CD14-positive monocyte (primary cell): ENCODE results near the gene SARNP. TPM values are rescaled to one million over a fixed set of nuclear protein-coding genes. Genes with fewer than 3 reads are reported as not detected.

Source experiments
- DNase-seq, 3 donors: peaks; one replicate each; pipeline ENCODE4 v3.0.0-alpha.2; 2011 to 2022
- H2AFZ ChIP-seq: 2 replicates; pipeline ENCODE4 v1.6.0; 2012; ENCODE audit warnings: mild to moderate bottlenecking, low read depth, low read length, inconsistent platforms; ENCODE audit not compliant: insufficient read depth, poor library complexity, severe bottlenecking
- H3K27ac ChIP-seq, 2 donors: 1 replicate in 1 of 2; 2 replicates in 1 of 2; pipeline ENCODE4 v1.5.1; 2012 to 2013; ENCODE audit warnings: low read length in 2 of 2, control low read depth in 1 of 2, inconsistent platforms in 1 of 2, low read depth in 1 of 2, mild to moderate bottlenecking in 1 of 2
- H3K27me3 ChIP-seq, 2 donors: one replicate each; pipeline versions ENCODE4 v1.6.0 to v1.6.1; 2011 to 2013; ENCODE audit warnings: low read length in 2 of 2; ENCODE audit not compliant: control insufficient read depth in 2 of 2, insufficient read depth in 2 of 2
- H3K36me3 ChIP-seq, 2 donors: replicated peaks in 1 of 2; 1 replicate in 1 of 2; 2 replicates in 1 of 2; pipeline versions ENCODE4 v1.5.1 to v1.6.1; 2012 to 2013; ENCODE audit warnings: low read length in 2 of 2, control low read depth in 1 of 2, inconsistent platforms in 1 of 2, mild to moderate bottlenecking in 1 of 2; ENCODE audit not compliant: insufficient read depth in 2 of 2, control insufficient read depth in 1 of 2
- H3K4me1 ChIP-seq, 2 donors: 1 replicate in 1 of 2; 2 replicates in 1 of 2; pipeline versions ENCODE4 v1.5.1 to v1.6.1; 2012 to 2013; ENCODE audit warnings: low read length in 2 of 2, control low read depth in 1 of 2, inconsistent platforms in 1 of 2, mild to moderate bottlenecking in 1 of 2, moderate library complexity in 1 of 2; ENCODE audit not compliant: insufficient read depth in 2 of 2, control insufficient read depth in 1 of 2
- H3K4me2 ChIP-seq: replicated peaks from 2 replicates; pipeline ENCODE3; 2012; ENCODE audit warnings: low read length, moderate library complexity, mild to moderate bottlenecking; ENCODE audit not compliant: poor library complexity, severe bottlenecking; ENCODE audit errors: extremely low read depth
- H3K4me3 ChIP-seq, 3 experiments: fragments of 200-600 bp in 1 of 3; sonication (generic) in 1 of 3; replicated peaks in 1 of 3; 1 replicate in 2 of 3; 2 replicates in 1 of 3; pipeline ENCODE4 v1.5.1; 2011 to 2013; ENCODE audit warnings: low read length in 3 of 3, mild to moderate bottlenecking in 3 of 3, control low read depth in 2 of 3, low read depth in 2 of 3, inconsistent platforms in 1 of 3, moderate library complexity in 1 of 3
- H3K79me2 ChIP-seq: 2 replicates; pipeline ENCODE4 v1.6.0; 2012; ENCODE audit warnings: mild to moderate bottlenecking, control low read depth, inconsistent platforms, low read length, moderate library complexity; ENCODE audit not compliant: insufficient read depth
- H3K9ac ChIP-seq: 2 replicates; pipeline ENCODE4 v1.6.0; 2017; ENCODE audit warnings: low read length, mild to moderate bottlenecking; ENCODE audit not compliant: insufficient read depth, poor library complexity, severe bottlenecking
- H3K9me3 ChIP-seq, 2 donors: replicated peaks in 1 of 2; 1 replicate in 1 of 2; 2 replicates in 1 of 2; pipeline versions ENCODE4 v1.5.1 to v1.6.1; 2012 to 2013; ENCODE audit warnings: low read length in 2 of 2, control low read depth in 1 of 2; ENCODE audit not compliant: control insufficient read depth in 1 of 2, insufficient read depth in 1 of 2
- H4K20me1 ChIP-seq: 2 replicates; pipeline ENCODE4 v1.6.0; 2012; ENCODE audit warnings: mild to moderate bottlenecking, low read length, control low read depth, moderate library complexity; ENCODE audit not compliant: insufficient read depth
- H3K27ac Mint-ChIP-seq, 7 donors: one replicate each; pipeline ENCODE4 v1.8.0; 2020; ENCODE audit warnings: mild to moderate bottlenecking in 7 of 7, mixed read lengths in 7 of 7, moderate library complexity in 6 of 7, inconsistent platforms in 2 of 7
- H3K27me3 Mint-ChIP-seq, 3 donors: one replicate each; pipeline ENCODE4 v1.8.0; 2021 to 2022; ENCODE audit warnings: low read depth in 3 of 3, mild to moderate bottlenecking in 3 of 3, mixed read lengths in 3 of 3, moderate library complexity in 3 of 3, inconsistent platforms in 1 of 3
- H3K36me3 Mint-ChIP-seq, 2 donors: one replicate each; pipeline ENCODE4 v1.8.0; 2020; ENCODE audit warnings: mixed read lengths in 2 of 2, inconsistent platforms in 1 of 2, mild to moderate bottlenecking in 1 of 2
- H3K4me1 Mint-ChIP-seq: one replicate; pipeline ENCODE4 v1.8.0; 2020; ENCODE audit warnings: mild to moderate bottlenecking, mixed read lengths
- H3K4me3 Mint-ChIP-seq, 2 donors: one replicate each; pipeline ENCODE4 v1.8.0; 2020; ENCODE audit warnings: mild to moderate bottlenecking in 2 of 2, mixed read lengths in 2 of 2, moderate library complexity in 1 of 2
- H3K9me3 Mint-ChIP-seq, 7 donors: one replicate each; pipeline ENCODE4 v1.8.0; 2020 to 2022; ENCODE audit warnings: mixed read lengths in 7 of 7, mild to moderate bottlenecking in 6 of 7, moderate library complexity in 6 of 7, inconsistent platforms in 2 of 7
- CTCF ChIP-seq: fragments of 200-600 bp; IDR thresholded peaks from one replicate; pipeline ENCODE4 v1.8.0; 2022; ENCODE audit warnings: antibody characterized with exemption, mild to moderate bottlenecking
- whole genome bisulfite sequencing: methylation state at CpG from one replicate; pipeline ENCODE4 v1.1.5; 2013; ENCODE audit warnings: missing lambda C conversion rate; ENCODE audit not compliant: insufficient coverage; 5-methylcytosine and 5-hydroxymethylcytosine counted together
- intact Hi-C, 2 donors: fragments of 100-400 bp; cut with micrococcal nuclease; formaldehyde crosslinking; loops; one replicate each; pipeline versions ENCODE4 v1.15.0 to v1.15.1; 2023
- polyA plus RNA-seq, 3 donors: library from polyadenylated mRNA; depleted of rRNA in 1 of 3; unstranded in 2 of 3; stranded (reverse) in 1 of 3; fragments of 300-500 nt in 2 of 3; fragments of >200 nt in 1 of 3; fragmentation: Illumina TruSeq in 2 of 3; gene quantifications; 1 replicate in 2 of 3; 2 replicates in 1 of 3; pipeline ENCODE4 v1.2.3, GENCODE V29; 2012 to 2021

The SARNP gene
- polyA plus RNA-seq, 3 donors = 28.9 to 139 (median 98.6) TPM

- Histone ChIP-seq H3K9me3 (no peaks in the 10 kb centered on the region), H4K20me1 (no peaks in the 10 kb centered on the region), H3K27me3 (no peaks in the 10 kb centered on the region), H2AFZ (no peak overlapping the region), H3K27ac (no peak overlapping the region), H3K4me3 (no peak overlapping the region), H3K4me1 (peaks cover 24% of the 10 kb centered on the region in 2 donors), H3K9ac (no peak overlapping the region), H3K36me3 (no peaks in the 10 kb centered on the region), H3K79me2 (no peaks in the 10 kb centered on the region), H3K4me2 (no peak overlapping the region)
- Mint-ChIP-seq H3K4me3 (no peak overlapping the region), H3K27ac (peak overlapping the region in 2 of 7 donors; percentile 8 to 48), H3K36me3 (peaks cover 0 to 3% of the 10 kb centered on the region in 2 donors), H3K27me3 (peaks cover 2 to 5% (median 2%) of the 10 kb centered on the region in 3 donors), H3K4me1 (peaks cover 43% of the 10 kb centered on the region), H3K9me3 (peaks cover 0 to 2% (median 0%) of the 10 kb centered on the region in 7 donors)
- intact Hi-C loops = no loop called here
- TF ChIP-seq CTCF = no peak
- WGBS = 100% methylated on average over 2 of the region's 4 CpGs
- DNase-seq = no peak
Measured at GRCh38 chr12:55843431-55843830, 25.9 kb upstream of the SARNP start.

- intact Hi-C loops = no loop called here
- 75% methylated on average over 5 of the region's 10 CpGs for WGBS
- H3K36me3 ChIP-seq = no peaks in the 10 kb centered on the region
- peak within 1 kb of the TSS in 2 of 3 experiments; percentile 3 to 40 for H3K4me3 ChIP-seq
- H3K9me3 ChIP-seq = no peaks in the 10 kb centered on the region
- peak within 1 kb of the TSS in 1 of 2 donors; percentile 40 for H3K27ac ChIP-seq
- H3K4me1 Mint-ChIP-seq = peaks cover 39% of the 10 kb centered on the region
- H3K4me3 Mint-ChIP-seq = peak within 1 kb of the TSS; percentile 54 to 61
- TF ChIP-seq CTCF = no peak
- DNase-seq = peak; percentile 36 to 78 (median 49)
- H3K9me3 Mint-ChIP-seq = peaks cover 0 to 2% (median 0%) of the 10 kb centered on the region in 7 donors
- peak within 1 kb of the TSS; percentile 63 for H2AFZ ChIP-seq
- peaks cover 2 to 5% (median 2%) of the 10 kb centered on the region in 3 donors for H3K27me3 Mint-ChIP-seq
- H3K27me3 ChIP-seq = no peaks in the 10 kb centered on the region
- H3K27ac Mint-ChIP-seq = peak within 1 kb of the TSS; percentile 48 to 86 (median 67)
- H3K79me2 ChIP-seq = no peaks in the 10 kb centered on the region
- peaks cover 0 to 3% of the 10 kb centered on the region in 2 donors for H3K36me3 Mint-ChIP-seq
- peak within 1 kb of the TSS; percentile 48 for H3K9ac ChIP-seq
- no peaks in the 10 kb centered on the region for H4K20me1 ChIP-seq
- H3K4me1 ChIP-seq = peaks cover 18 to 19% of the 10 kb centered on the region in 2 donors
- peak within 1 kb of the TSS; percentile 58 for H3K4me2 ChIP-seq
Measured at GRCh38 chr12:55842681-55843429, 25.3 kb upstream of the SARNP start, which contains the start of gene MMP19. MMP19 (minus strand) TSS chr12:55842936; CDS start chr12:55842830, 106 bp downstream.
